HEK293 (cell line): ENCODE data around the gene NR3C2.

Experiments used
- CTCF ChIP-seq: fragments of 450-650 bp; formaldehyde crosslinking; IDR thresholded peaks from 2 replicates; pipeline ENCODE4 v1.5.1; 2016; ENCODE audit warnings: missing biosample characterization, missing genetic modification characterization
- MEIS1 ChIP-seq: sonication (generic); formaldehyde crosslinking; IDR thresholded peaks from 2 replicates; pipeline ENCODE4 v1.8.1; 2022; ENCODE audit warnings: missing genetic modification reagents, mild to moderate bottlenecking, borderline replicate concordance
- SP2 ChIP-seq: fragments of 450-650 bp; formaldehyde crosslinking; IDR thresholded peaks from 2 replicates; pipeline ENCODE4 v1.5.1; 2016; ENCODE audit warnings: missing biosample characterization, missing genetic modification characterization
- ZBTB11 ChIP-seq: fragments of 450-650 bp; formaldehyde crosslinking; conservative IDR thresholded peaks from 2 replicates; pipeline ENCODE4 v1.5.1; 2016; ENCODE audit warnings: low read depth, missing biosample characterization, missing genetic modification characterization
- ZNF121 ChIP-seq: fragments of 450-650 bp; formaldehyde crosslinking; IDR thresholded peaks from 2 replicates; pipeline ENCODE4 v1.5.1; 2016; ENCODE audit warnings: missing biosample characterization, missing genetic modification characterization
- ZNF16 ChIP-seq: fragments of 450-650 bp; formaldehyde crosslinking; IDR thresholded peaks from 2 replicates; pipeline ENCODE4 v1.5.1; 2016; ENCODE audit warnings: low read depth, missing biosample characterization, missing genetic modification characterization
- ZNF645 ChIP-seq: fragments of 450-650 bp; formaldehyde crosslinking; IDR thresholded peaks from 2 replicates; pipeline ENCODE4; 2016; ENCODE audit warnings: missing biosample characterization, missing genetic modification characterization
- ZNF658 ChIP-seq: fragments of 450-650 bp; formaldehyde crosslinking; IDR thresholded peaks from 2 replicates; pipeline ENCODE4; 2016; ENCODE audit warnings: missing biosample characterization, missing genetic modification characterization
- ZNF707 ChIP-seq: fragments of 450-650 bp; formaldehyde crosslinking; IDR thresholded peaks from 2 replicates; pipeline ENCODE4 v1.5.1; 2016; ENCODE audit warnings: missing biosample characterization, missing genetic modification characterization

- TF ChIP-seq CTCF: no peak
- no peak for TF ChIP-seq ZBTB11 (tag by site-specific recombination)
- no peak for TF ChIP-seq ZNF707 (tag by site-specific recombination)
- no peak for TF ChIP-seq ZNF121
- no peak for TF ChIP-seq ZNF658 (tag by site-specific recombination)
- no peak for TF ChIP-seq ZNF645
- TF ChIP-seq MEIS1 (CRISPR knock-in tag): no peak
- TF ChIP-seq SP2 (tag by site-specific recombination): no peak
- TF ChIP-seq ZNF16 (tag by site-specific recombination): no peak
These were observed 97.9 kb downstream of the NR3C2 start for GRCh38 chr4:148344352-148344751.
